ENCODE data around the gene SRSF4. TPM values are rescaled to one million over a fixed set of nuclear protein-coding genes. Genes with fewer than 3 reads are reported as not detected.
A peak's percentile ranks its signal among the peaks of the same experiment; 100 is the strongest.

SRSF4 gene
- total RNA-seq, 1 donor from 2014 or later, result 141 TPM

- Mint-ChIP-seq H3K4me1 (no peaks in the 10 kb centered on the region), H3K27me3 (no peaks in the 10 kb centered on the region), H3K9me3 (no peaks in the 10 kb centered on the region), H3K27ac (no peak overlapping the region), H3K4me3 (no peak overlapping the region), H3K36me3 (ENCODE audit: low read depth) (peaks cover 22% of the 10 kb centered on the region)
- no peak for DNase-seq
- intact Hi-C loops (cut with micrococcal nuclease), result no loop called here
These were observed 29.7 kb upstream of the SRSF4 start for GRCh38 chr1:29211086-29212030.

- H3K4me1 Mint-ChIP-seq, result no peaks in the 10 kb centered on the region
- DNase-seq, result no peak
- intact Hi-C loops (cut with micrococcal nuclease), result no loop called here
- H3K36me3 Mint-ChIP-seq (ENCODE audit: low read depth), result peaks cover 24% of the 10 kb centered on the region
- no peaks in the 10 kb centered on the region for H3K27me3 Mint-ChIP-seq
- H3K4me3 Mint-ChIP-seq, result no peak overlapping the region
- no peak overlapping the region for H3K27ac Mint-ChIP-seq
- H3K9me3 Mint-ChIP-seq, result no peaks in the 10 kb centered on the region
These were observed 28.8 kb upstream of the SRSF4 start for GRCh38 chr1:29210278-29211085.

DNA sequence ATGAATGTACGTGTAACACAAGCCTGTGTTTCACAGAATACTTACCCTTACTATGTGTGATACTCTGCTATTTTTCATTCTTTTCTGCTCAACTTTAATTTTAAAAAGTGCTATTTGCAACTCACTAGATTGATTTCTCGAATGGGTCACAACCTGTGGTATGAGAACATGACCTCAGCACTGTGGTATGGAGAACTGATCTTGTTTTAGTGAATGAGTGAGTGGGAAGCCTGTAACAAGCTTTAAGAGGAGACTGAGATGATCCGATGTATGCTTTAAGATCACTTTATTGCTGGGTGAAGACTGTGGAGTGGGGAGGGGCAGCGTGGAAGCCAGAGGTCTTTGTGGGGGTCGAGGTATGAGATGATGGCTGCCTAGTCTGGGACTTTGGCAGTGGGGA, 27.5 kb upstream of the SRSF4 start:
- peaks cover 19% of the 10 kb centered on the region for H3K36me3 Mint-ChIP-seq (ENCODE audit: low read depth)
- no peak overlapping the region for H3K4me3 Mint-ChIP-seq
- H3K4me1 Mint-ChIP-seq, result no peaks in the 10 kb centered on the region
- DNase-seq, result no peak
- H3K27me3 Mint-ChIP-seq, result no peaks in the 10 kb centered on the region
- H3K27ac Mint-ChIP-seq, result no peak overlapping the region
- no peaks in the 10 kb centered on the region for H3K9me3 Mint-ChIP-seq
- intact Hi-C loops (cut with micrococcal nuclease), result no loop called here

- Mint-ChIP-seq H3K27me3 (no peaks in the 10 kb centered on the region), H3K4me3 (no peak overlapping the region), H3K9me3 (no peaks in the 10 kb centered on the region), H3K4me1 (no peaks in the 10 kb centered on the region), H3K27ac (no peak overlapping the region), H3K36me3 (ENCODE audit: low read depth) (peaks cover 17% of the 10 kb centered on the region)
- DNase-seq, result no peak
- intact Hi-C loops (cut with micrococcal nuclease), result no loop called here
These were observed 26.7 kb upstream of the SRSF4 start for GRCh38 chr1:29208442-29208841.

DNA sequence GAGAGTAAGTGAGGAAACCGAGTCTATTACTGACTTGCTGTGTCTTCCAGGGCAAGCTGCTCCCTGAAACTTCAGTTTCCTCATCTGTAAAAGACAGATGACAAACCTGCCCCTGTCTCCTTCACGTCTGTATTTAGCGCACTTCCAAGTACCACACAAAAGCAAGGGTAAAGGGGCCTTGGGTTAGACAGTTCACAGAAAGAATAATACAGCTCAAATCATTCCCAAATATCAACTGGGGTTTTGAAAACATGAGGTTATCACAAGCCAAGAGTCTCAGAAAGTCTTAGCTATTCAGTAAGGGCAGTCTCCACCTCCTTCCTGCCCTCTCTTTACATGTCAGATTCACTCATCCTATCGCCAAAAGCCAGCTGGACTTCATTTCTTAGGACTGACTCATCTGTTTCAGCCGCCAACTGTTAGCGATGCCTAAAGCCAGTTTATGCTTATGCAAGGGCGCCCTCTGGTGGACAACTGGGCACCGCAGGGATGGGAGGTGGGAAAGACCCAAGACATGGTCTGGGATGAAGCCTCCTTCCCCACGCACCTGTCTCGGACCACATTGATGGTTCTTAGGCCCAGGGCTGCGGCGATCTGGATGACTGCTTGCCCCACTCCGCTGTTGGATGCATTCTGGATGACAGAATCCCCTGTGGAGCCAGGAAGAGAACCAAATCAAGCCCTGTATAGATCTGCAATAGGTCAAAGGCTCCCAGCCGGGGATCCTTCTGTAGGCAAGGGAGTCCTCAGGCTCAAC, 21.1 kb upstream of the SRSF4 start:
- H3K4me1 Mint-ChIP-seq, result peaks cover 15% of the 10 kb centered on the region
- H3K36me3 Mint-ChIP-seq (ENCODE audit: low read depth), result peaks cover 19% of the 10 kb centered on the region
- H3K27ac Mint-ChIP-seq, result peak overlapping the region; percentile 34
- H3K4me3 Mint-ChIP-seq, result no peak overlapping the region
- H3K9me3 Mint-ChIP-seq, result no peaks in the 10 kb centered on the region
- intact Hi-C loops (cut with micrococcal nuclease), result loop anchor here (1.0 to 5.0 kb wide), 5 partner anchors 20 to 418 kb away; partner anchors contain the start of gene TMEM200B
- DNase-seq, result peak; percentile 97
- no peaks in the 10 kb centered on the region for H3K27me3 Mint-ChIP-seq

DNA sequence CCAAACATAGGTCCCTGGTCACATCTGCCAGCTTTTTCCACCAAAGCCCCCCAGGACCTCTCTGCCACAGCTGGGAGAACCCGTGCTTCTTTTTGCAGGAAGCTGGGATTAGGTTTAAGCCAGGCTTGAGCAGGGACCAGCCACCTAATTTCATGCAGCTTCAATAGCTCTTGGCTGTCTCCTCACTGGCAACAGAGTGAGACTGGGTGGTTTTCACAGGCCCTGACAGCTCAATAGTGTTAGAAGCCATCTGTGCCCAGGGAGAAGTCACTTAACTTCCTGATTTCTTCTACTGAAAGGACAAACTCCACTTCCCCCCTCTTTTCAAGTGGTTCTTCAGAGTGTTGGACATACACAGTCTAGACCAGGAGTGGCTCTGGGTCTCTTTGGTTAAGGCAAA, 20.4 kb upstream of the SRSF4 start:
- no peaks in the 10 kb centered on the region for H3K27me3 Mint-ChIP-seq
- H3K27ac Mint-ChIP-seq, result peak overlapping the region; percentile 34
- no peak for DNase-seq
- intact Hi-C loops (cut with micrococcal nuclease), result loop anchor here (1.0 to 5.0 kb wide), 4 partner anchors 80 to 417 kb away; partner anchors contain the start of gene TMEM200B
- H3K9me3 Mint-ChIP-seq, result no peaks in the 10 kb centered on the region
- H3K4me1 Mint-ChIP-seq, result peaks cover 15% of the 10 kb centered on the region
- peaks cover 19% of the 10 kb centered on the region for H3K36me3 Mint-ChIP-seq (ENCODE audit: low read depth)
- H3K4me3 Mint-ChIP-seq, result no peak overlapping the region

GRCh38 chr1:29201595-29202051, 19.9 kb upstream of the SRSF4 start:
- H3K36me3 Mint-ChIP-seq (ENCODE audit: low read depth), result peaks cover 19% of the 10 kb centered on the region

GRCh38 chr1:29200906-29201594, 19.4 kb upstream of the SRSF4 start:
- Mint-ChIP-seq H3K36me3 (ENCODE audit: low read depth) (peaks cover 19% of the 10 kb centered on the region), H3K4me1 (peaks cover 15% of the 10 kb centered on the region), H3K4me3 (no peak overlapping the region), H3K27me3 (no peaks in the 10 kb centered on the region), H3K27ac (peak overlapping the region; percentile 59), H3K9me3 (no peaks in the 10 kb centered on the region)
- intact Hi-C loops (cut with micrococcal nuclease), result loop anchor here (5.0 kb wide), 1 partner anchor 79 kb away; the partner anchor contains the start of gene TMEM200B
- no peak for DNase-seq

More at GRCh38 chr1:29201595-29202051, 19.9 kb upstream of the SRSF4 start:
- peak overlapping the region; percentile 48 for H3K27ac Mint-ChIP-seq
- intact Hi-C loops (cut with micrococcal nuclease), result loop anchor here (1.0 to 5.0 kb wide), 4 partner anchors 79 to 417 kb away; partner anchors contain the start of gene TMEM200B
- peaks cover 15% of the 10 kb centered on the region for H3K4me1 Mint-ChIP-seq
- H3K9me3 Mint-ChIP-seq, result no peaks in the 10 kb centered on the region
- no peak overlapping the region for H3K4me3 Mint-ChIP-seq
- H3K27me3 Mint-ChIP-seq, result no peaks in the 10 kb centered on the region
- no peak for DNase-seq

DNA sequence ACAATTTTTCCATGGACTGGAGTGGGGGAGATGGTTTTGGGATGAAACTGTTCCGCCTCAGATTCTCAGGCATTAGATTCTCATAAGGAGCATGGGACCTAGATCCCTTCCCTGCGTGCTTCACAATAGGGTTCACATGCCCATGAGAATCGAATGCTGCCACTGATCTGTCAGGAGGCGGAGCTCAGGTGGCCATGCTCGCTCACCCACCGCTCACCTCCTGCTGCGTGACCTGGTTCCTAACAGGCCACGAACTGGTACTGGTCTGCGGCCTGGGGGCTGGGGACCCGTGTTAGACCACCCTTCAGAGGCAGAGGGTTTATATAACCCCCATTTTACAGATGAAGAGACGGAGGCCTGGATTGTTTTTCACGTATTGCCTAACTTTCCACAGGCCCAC, 16.3 kb upstream of the SRSF4 start:
- Mint-ChIP-seq H3K9me3 (no peaks in the 10 kb centered on the region), H3K4me1 (peaks cover 14% of the 10 kb centered on the region), H3K27ac (no peak overlapping the region), H3K27me3 (no peaks in the 10 kb centered on the region), H3K36me3 (ENCODE audit: low read depth) (peaks cover 23% of the 10 kb centered on the region), H3K4me3 (no peak overlapping the region)
- intact Hi-C loops (cut with micrococcal nuclease), result no loop called here
- no peak for DNase-seq

DNA sequence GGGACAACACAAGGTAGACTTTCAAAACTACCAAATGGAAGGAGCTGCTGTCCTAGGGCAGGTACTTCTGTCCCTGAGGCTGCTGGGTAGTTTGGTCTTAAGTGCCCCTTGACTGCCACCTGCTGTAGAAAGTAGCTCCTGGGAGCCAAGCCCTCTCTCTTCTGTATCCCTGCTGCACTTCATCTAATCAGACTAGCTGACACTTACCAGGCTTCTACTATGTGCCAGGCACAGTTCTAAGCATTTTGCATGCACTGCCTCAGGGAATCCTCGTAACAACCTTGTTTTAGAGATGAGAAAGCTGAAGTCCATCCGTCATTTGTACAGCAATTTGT, 15.9 kb upstream of the SRSF4 start:
- H3K36me3 Mint-ChIP-seq (ENCODE audit: low read depth), result peaks cover 22% of the 10 kb centered on the region
- H3K4me1 Mint-ChIP-seq, result peaks cover 11% of the 10 kb centered on the region
- H3K9me3 Mint-ChIP-seq, result no peaks in the 10 kb centered on the region
- no peak overlapping the region for H3K4me3 Mint-ChIP-seq
- no peaks in the 10 kb centered on the region for H3K27me3 Mint-ChIP-seq
- no peak overlapping the region for H3K27ac Mint-ChIP-seq
- DNase-seq, result peak; percentile 83
- intact Hi-C loops (cut with micrococcal nuclease), result no loop called here

DNA sequence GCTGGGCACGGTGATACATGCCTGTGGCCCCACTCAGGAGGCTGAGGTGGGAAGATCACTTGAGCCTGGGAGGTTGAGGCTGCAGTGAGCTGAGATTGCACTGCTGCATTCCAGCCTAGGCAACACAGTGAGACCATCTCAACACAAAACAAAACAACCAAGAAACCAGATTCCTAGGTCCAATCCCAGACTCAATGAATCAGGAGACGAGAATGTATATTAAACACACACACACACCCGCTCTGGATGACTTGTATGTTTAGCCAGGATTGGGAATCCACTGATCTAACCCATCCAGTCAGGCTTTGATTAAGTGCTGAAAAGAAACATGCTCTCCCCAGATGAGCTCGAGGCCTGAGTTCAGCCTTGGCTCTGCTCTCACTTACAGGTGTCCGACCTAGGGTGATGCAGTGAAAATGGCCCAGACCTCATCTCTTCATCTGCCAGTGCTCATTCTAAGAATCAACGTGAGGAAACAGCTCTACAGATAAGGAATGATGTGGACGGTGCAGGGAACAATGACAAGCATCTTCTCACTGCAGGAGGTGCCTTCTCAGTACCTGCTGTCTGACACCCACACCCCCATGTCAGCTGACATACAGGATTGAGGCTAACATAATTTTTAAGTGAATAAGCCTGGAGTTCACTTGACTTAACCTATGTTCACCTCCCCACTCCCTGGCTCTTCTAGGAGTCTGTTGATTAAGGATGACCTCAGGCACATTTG, 15.3 kb upstream of the SRSF4 start:
- H3K27ac Mint-ChIP-seq, result no peak overlapping the region
- no peaks in the 10 kb centered on the region for H3K27me3 Mint-ChIP-seq
- H3K9me3 Mint-ChIP-seq, result no peaks in the 10 kb centered on the region
- intact Hi-C loops (cut with micrococcal nuclease), result no loop called here
- peaks cover 20% of the 10 kb centered on the region for H3K36me3 Mint-ChIP-seq (ENCODE audit: low read depth)
- no peak for DNase-seq
- H3K4me1 Mint-ChIP-seq, result peaks cover 7% of the 10 kb centered on the region
- no peak overlapping the region for H3K4me3 Mint-ChIP-seq

- DNase-seq, result no peak
- H3K4me1 Mint-ChIP-seq, result no peaks in the 10 kb centered on the region
- intact Hi-C loops (cut with micrococcal nuclease), result no loop called here
These were observed 14.2 kb upstream of the SRSF4 start for GRCh38 chr1:29195881-29196291.

More at GRCh38 chr1:29195881-29196291, 14.2 kb upstream of the SRSF4 start:
- no peak overlapping the region for H3K27ac Mint-ChIP-seq
- no peak overlapping the region for H3K4me3 Mint-ChIP-seq
- H3K27me3 Mint-ChIP-seq, result no peaks in the 10 kb centered on the region
- H3K9me3 Mint-ChIP-seq, result no peaks in the 10 kb centered on the region
- peaks cover 14% of the 10 kb centered on the region for H3K36me3 Mint-ChIP-seq (ENCODE audit: low read depth)
